HL-60/S4 (cell line): ENCODE results near the gene CPNE2.
"Not testable (repeated sequence)": the region's sequence is repeated elsewhere in the genome, so short reads cannot be mapped to it uniquely, and the experiment has no call there.

Experiments
- in situ Hi-C: fragments of 300-500 bp; cut with MboI; formaldehyde crosslinking; loops from 2 replicates; pipeline ENCODE4 v1.14.3; 2022; ENCODE audit warnings: low sequenced_read_pairs

CPNE2 gene

DNA sequence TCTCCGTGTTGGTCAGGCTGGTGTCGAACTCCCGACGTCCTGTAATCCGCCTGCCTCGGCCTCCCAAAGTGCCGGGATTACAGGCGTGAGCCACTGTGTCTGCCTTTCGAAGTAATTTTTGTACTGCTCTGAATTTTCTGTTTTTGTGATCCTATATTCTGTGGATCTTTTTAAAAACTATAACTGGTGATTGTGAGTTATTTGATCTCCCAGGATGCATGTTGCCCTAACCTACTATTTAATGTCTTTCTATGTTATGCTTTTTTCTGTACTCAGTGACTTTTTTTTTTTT lies 96.3 kb downstream of the CPNE2 start:
- in situ Hi-C loops, result no loop called here

DNA sequence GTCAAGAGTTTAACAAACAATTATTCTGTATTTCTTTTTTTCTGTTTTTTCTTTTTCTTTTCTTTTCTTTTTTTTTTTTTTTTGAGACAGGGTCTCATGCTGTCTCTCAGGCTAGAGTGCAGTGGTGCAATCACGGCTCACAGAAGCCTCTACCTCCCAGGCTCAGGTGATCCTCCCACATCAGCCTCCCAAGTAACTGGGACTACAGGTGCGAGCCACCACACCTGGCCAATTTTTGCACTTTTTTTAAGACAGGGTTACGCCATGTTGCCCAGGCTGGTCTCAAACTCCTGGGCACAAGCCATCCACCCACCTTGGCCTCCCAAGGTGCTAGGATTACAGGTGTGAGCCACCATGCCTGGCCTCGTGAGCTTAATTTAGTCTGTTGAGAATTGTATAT lies 97.1 kb downstream of the CPNE2 start:
- in situ Hi-C loops, result not testable (repeated sequence)

DNA sequence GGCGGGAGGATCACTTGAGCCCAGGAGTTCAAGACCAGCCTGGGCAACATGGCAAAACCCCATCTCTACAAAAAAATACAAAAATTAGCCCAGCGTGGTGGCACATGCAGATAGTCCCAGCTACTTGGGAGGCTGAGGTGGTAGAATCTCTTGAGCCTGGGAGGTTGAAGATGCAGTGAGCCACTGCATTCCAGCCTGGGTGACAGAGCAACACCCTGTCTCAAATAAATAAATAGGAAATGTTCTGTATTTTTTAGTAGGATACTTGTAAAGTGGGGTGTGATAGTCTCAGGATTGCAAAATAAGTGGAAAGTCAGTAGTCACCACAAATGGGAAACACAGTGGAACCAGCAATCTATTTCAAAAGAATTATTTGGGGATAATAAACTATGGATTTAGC lies 97.8 kb downstream of the CPNE2 start:
- in situ Hi-C loops, result no loop called here

- in situ Hi-C loops, result no loop called here
Observed at GRCh38 chr16:57191056-57191571, 98.7 kb downstream of the CPNE2 start.

- in situ Hi-C loops, result no loop called here
Observed at GRCh38 chr16:57192146-57192545, 99.8 kb downstream of the CPNE2 start.

GRCh38 chr16:57192720-57193486 lies 100.5 kb downstream of the CPNE2 start:
- in situ Hi-C loops, result no loop called here

GRCh38 chr16:57194512-57194911 lies 102.1 kb downstream of the CPNE2 start:
- in situ Hi-C loops, result no loop called here

DNA sequence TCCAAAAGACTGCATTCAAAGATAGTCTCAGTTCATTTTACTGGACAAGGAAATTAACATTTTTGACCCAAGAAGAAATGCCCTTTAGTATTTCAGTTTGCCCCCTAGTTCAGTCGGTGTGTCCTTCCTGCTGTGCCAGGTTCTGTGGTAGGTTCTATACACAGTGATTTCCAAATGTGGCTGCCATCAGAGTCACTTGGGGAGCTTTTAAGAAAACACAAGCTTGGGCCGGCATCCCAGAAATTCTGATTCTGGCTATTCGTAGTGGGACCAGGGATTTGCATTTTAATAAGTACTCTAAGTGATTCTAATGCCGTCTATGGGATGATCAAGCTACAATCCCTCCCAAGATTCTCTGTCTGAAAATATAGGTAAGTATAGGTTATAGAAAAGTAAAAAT lies 103.9 kb downstream of the CPNE2 start:
- in situ Hi-C loops, result no loop called here

DNA sequence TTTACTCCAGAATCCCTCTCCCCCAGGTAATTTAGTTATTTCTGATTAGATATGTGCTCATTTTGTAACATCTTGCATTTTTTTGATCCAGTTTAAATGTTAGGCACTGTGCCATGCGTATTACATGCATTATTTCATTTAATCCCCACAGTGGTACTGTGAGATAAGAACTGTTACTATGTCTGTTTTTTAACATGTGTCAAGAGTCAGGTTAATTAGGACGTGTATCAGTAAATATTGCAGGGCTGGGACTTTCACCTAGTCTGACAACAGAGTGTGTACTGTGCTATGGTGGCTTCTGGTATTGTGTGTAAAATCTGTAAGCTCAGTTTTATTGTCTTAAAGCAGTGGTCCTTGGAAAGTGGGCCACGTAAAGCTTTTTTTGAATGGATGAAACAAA lies 104.4 kb downstream of the CPNE2 start:
- in situ Hi-C loops, result no loop called here
